H1 (cell line): ENCODE data around the gene C16orf87. TPM values are rescaled to one million over a fixed set of nuclear protein-coding genes. Genes with fewer than 3 reads are reported as not detected.

Source experiments
- polyA plus RNA-seq, 7 experiments: library from polyadenylated mRNA; depleted of rRNA in 3 of 7; stranded (reverse) in 5 of 7; unstranded in 2 of 7; fragments of >200 nt in 5 of 7; fragments of 200-250 nt in 2 of 7; gene quantifications; 1 replicate in 5 of 7; 2 replicates in 1 of 7; 4 replicates in 1 of 7; pipeline versions ENCODE4 v1.2.1 to v1.2.3, GENCODE V29; 2011 to 2013; ENCODE audit warnings: missing spikeins in 2 of 7, mixed read lengths in 2 of 7
- small RNA-seq: library from polyadenylated mRNA; stranded (forward); fragments of <200 nt; extraction: miRNeasy Mini kit (QIAGEN cat#:217004); gene quantifications from one replicate; pipeline ENCODE3, GENCODE V24; 2013; ENCODE audit not compliant: insufficient read depth
- total RNA-seq: library from RNA; stranded (reverse); fragmentation: NEBNext Ultra II Directional; extraction: Animal tissue kit (Norgen Biotek cat#: 25700); gene quantifications from 2 replicates; pipeline ENCODE4 v1.2.1, GENCODE V29; 2021

Gene C16orf87
- total and polyA plus RNA-seq, 2 of the 8 experiments (the other 6 are each of a cell fraction or from before 2014, with no cell fraction given) = 4.8 to 21.8 TPM

Small RNAs within 50 kb of the gene (small RNA-seq; reads per million reads assigned to genes)
- not detected for gene AC007225.2

Other genes starting within 250 kb of the C16orf87 start
- 14.8 and 15.3 TPM in 2 replicates for gene SHCBP1, start 209.8 kb downstream of the C16orf87 start, total RNA-seq
- 3.9 and 5.7 TPM in 2 replicates for gene SHCBP1, start 209.8 kb downstream of the C16orf87 start, polyA plus RNA-seq (2011; rRNA removed)
- 58.1 and 66.9 TPM in 2 replicates for gene VPS35, start 142.0 kb downstream of the C16orf87 start, total RNA-seq
- 8.9 and 10.3 TPM in 2 replicates for gene VPS35, start 142.0 kb downstream of the C16orf87 start, polyA plus RNA-seq (2011; rRNA removed)
- gene ORC6, start 141.5 kb downstream of the C16orf87 start, total RNA-seq = 64.7 and 67.4 TPM in 2 replicates
- 35.5 and 41.8 TPM in 2 replicates for gene ORC6, start 141.5 kb downstream of the C16orf87 start, polyA plus RNA-seq (2011; rRNA removed)
- 0.23 and 0.35 TPM in 2 replicates for gene MYLK3, start 82.8 kb downstream of the C16orf87 start, total RNA-seq
- gene MYLK3, start 82.8 kb downstream of the C16orf87 start, polyA plus RNA-seq (2011; rRNA removed) = 0.14 and 0.19 TPM in 2 replicates
- 86.3 and 94.1 TPM in 2 replicates for gene GPT2, start 53.2 kb upstream of the C16orf87 start, total RNA-seq
- gene GPT2, start 53.2 kb upstream of the C16orf87 start, polyA plus RNA-seq (2011; rRNA removed) = 71.6 and 121 TPM in 2 replicates
- gene DNAJA2, start 142.5 kb upstream of the C16orf87 start, total RNA-seq = 93.8 and 97.4 TPM in 2 replicates
- 6.3 and 9.4 TPM in 2 replicates for gene DNAJA2, start 142.5 kb upstream of the C16orf87 start, polyA plus RNA-seq (2011; rRNA removed)